Femur (tissue), 1 donor: ENCODE results near the gene USP5.

Experiments
- DNase-seq: peaks from one replicate; pipeline ENCODE4 v3.0.0-alpha.2; 2017

USP5 gene, protein sequence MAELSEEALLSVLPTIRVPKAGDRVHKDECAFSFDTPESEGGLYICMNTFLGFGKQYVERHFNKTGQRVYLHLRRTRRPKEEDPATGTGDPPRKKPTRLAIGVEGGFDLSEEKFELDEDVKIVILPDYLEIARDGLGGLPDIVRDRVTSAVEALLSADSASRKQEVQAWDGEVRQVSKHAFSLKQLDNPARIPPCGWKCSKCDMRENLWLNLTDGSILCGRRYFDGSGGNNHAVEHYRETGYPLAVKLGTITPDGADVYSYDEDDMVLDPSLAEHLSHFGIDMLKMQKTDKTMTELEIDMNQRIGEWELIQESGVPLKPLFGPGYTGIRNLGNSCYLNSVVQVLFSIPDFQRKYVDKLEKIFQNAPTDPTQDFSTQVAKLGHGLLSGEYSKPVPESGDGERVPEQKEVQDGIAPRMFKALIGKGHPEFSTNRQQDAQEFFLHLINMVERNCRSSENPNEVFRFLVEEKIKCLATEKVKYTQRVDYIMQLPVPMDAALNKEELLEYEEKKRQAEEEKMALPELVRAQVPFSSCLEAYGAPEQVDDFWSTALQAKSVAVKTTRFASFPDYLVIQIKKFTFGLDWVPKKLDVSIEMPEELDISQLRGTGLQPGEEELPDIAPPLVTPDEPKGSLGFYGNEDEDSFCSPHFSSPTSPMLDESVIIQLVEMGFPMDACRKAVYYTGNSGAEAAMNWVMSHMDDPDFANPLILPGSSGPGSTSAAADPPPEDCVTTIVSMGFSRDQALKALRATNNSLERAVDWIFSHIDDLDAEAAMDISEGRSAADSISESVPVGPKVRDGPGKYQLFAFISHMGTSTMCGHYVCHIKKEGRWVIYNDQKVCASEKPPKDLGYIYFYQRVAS

DNA sequence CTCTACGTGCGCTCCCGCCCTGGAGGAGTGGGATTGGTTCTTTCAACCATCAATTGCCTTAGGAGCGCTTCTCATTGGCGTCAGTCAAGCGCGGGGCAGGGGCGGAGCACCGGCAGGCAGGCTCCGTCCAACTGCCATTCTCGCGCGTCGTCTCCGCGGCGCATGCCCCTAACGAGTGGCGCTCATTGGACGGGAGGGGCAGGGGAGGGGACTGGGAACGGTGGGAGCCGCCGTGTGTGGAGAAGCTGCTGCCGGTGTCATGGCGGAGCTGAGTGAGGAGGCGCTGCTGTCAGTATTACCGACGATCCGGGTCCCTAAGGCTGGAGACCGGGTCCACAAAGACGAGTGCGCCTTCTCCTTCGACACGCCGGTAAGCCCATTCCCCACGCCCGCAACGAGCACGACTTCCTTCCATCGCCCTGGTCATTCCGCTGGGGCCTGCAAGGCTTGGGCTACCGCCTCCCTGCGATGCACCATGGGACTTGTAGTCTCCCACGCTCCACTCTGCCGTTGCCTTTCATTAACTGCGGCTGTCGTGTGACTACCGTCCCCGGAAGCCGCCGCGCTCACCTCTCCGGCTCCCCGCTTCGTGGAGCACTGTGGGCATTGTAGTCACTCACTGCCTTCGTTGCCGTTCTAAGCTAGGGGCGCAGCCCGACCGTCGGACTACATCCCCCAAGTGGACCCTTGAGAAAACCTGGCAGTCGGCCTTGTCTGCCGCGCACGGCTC, at the start of gene USP5:
TSS of gene USP5 (plus strand) at position 230 of the 730 bp plus-strand sequence. CDS start at position 260, 30 bp downstream.
- peak; percentile 100 for DNase-seq

DNA sequence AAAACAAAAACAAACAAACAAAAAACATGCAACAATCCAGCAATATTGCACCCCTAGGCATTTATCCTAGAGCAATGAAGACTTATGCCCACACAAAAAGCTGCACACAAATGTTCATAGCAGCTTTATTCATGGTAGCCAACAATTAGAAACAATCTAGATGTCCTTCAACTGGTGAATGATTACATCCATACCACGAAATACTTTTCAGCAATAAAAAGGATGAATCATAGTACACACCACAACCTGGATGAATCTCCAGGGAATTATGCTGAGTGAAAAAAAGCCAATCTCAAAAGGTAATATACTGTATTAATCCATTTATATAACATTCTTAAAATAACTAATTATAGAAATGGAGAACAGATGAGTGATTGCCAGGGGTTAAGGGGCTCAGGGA, 44.8 kb upstream of the USP5 start:
- DNase-seq, result no peak

DNA sequence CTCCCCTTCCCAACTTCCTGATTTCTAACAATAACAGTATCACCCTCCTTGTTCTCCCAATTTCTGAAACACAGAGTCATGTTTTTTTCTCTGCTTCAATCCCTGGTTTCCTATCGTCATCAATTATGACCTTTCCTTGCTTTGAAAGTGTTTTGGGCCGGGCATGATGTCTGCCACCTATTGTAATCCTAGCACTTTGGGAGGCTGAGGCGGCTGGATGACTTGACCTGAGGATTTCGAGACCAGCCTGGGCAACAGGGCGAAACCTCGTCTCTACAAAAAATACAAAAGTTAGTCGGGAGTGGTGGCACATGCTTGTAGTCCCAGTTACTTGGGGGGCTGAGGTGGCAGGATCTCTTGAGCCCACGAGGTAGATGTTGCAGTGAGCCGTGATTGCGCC, 42.9 kb upstream of the USP5 start:
- DNase-seq, result no peak

DNA sequence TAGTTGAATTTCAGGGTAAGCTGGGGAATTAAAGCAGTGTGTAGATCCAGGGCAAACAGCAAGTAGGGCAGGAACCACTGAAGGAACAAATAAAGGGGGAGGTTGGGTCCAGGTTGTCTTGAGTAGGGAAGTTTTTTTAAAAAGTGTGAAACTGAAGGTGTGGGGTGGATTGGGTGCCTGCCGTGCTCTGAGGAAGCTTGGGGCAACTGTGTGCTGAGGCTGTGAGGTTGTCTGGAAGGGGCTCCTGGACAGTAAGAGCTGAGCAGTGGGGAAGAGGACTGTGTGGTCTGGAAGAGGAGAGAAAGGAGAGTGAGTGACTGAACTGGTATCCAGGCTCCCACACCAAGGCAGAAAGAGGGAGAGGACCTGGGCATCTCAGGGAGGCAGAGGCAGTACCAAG, 41.2 kb upstream of the USP5 start:
- no peak for DNase-seq

DNA sequence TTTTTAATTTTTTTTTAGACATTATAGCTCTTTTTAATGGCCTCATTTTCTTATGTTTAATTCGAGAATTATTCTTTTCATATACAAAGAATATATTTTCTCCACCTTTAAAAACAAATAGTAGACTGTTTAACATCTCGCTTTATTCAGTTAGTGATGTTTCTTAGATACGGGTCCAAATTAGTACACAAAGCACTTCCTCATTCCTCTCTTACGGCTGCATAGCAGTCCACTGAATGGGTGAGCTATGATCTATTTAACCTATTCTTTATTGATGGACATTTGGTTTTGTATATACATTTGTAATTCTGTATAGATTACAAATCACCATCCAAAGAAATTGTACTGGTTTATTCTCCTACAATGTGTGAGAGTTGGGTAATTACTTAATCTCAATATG, 38.6 kb upstream of the USP5 start:
- no peak for DNase-seq

DNA sequence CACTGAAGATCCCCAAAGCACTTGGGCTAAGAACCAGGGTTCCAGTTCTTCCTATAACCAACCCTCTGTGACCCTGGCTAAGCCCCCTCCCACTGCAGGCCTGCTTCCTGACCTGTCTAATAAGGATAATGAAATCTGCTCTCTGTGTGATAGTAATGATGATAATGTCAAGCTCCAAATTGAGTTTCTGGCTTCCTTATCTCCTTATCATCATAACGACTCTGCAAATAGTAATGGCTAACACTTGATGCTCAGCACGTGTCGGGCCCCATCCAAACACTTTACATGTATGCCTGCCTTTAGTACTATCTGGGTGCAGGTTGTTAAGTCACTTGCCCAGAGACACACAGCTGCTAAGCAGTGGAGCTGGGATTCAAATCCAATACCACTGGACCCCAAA, 35.4 kb upstream of the USP5 start:
- no peak for DNase-seq

DNA sequence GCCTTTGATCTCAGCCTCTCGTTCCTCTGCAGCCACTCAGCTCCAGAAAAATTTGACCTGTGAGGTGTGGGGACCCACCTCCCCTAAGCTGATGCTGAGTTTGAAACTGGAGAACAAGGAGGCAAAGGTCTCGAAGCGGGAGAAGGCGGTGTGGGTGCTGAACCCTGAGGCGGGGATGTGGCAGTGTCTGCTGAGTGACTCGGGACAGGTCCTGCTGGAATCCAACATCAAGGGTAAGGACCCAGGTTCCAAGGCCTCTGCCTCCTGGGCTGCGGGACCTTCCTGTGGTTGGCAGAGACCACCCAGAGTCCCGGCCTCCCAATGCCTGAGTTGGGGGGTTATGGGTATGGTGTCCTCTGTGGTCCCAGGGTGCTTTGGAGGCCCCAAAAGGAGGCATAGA, 34.9 kb upstream of the USP5 start:
- no peak for DNase-seq

DNA sequence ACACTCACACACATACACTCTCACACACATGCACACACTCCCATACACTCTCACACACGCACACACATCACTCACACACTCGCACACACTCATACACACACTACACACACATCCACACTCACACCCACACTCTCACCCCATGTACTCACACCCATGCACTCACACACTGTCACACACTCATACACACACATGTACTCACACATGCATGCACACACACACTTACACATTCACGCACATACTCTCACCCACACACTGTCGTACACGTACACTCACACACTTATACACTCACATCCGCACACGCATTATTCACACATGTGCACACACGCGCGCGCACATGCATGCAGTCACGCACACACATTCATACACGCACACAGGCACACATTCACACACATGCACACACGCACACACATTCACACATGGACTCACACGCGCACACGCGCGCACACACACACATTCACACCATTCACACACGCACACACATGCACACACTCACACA, 34.2 kb upstream of the USP5 start:
- no peak for DNase-seq

DNA sequence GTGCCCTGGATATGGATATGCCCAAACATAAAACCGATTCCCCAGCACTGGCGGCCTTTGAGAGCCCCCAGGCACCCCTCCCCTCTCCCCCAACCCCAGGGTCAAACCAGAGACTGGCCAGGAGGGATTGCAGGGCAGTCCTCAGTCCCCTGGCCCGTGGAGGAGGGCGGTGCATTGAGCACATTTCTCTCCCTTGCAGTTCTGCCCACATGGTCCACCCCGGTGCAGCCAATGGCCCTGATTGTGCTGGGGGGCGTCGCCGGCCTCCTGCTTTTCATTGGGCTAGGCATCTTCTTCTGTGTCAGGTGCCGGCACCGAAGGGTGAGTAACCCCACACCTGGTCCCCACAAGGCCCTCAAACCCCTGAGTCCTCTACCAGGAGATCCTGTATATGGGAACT, 33.7 kb upstream of the USP5 start:
- no peak for DNase-seq

DNA sequence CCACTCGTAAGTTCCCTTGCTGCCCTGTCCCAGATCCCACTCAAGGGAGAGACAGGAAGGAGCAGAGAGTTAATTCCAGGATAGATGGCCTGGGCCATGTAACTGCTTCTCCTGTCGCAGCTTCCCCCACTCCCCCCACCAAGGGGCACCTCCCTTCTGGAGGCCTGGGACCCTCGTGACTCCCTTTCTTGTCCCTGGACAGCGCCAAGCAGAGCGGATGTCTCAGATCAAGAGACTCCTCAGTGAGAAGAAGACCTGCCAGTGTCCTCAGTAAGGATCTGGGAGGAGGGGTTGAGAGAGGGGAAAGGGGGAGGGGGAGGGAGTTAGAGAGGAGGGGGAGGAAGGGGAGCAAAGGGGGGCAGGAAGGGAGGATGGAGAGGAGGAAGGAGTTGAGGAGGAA, 33.3 kb upstream of the USP5 start:
- no peak for DNase-seq

DNA sequence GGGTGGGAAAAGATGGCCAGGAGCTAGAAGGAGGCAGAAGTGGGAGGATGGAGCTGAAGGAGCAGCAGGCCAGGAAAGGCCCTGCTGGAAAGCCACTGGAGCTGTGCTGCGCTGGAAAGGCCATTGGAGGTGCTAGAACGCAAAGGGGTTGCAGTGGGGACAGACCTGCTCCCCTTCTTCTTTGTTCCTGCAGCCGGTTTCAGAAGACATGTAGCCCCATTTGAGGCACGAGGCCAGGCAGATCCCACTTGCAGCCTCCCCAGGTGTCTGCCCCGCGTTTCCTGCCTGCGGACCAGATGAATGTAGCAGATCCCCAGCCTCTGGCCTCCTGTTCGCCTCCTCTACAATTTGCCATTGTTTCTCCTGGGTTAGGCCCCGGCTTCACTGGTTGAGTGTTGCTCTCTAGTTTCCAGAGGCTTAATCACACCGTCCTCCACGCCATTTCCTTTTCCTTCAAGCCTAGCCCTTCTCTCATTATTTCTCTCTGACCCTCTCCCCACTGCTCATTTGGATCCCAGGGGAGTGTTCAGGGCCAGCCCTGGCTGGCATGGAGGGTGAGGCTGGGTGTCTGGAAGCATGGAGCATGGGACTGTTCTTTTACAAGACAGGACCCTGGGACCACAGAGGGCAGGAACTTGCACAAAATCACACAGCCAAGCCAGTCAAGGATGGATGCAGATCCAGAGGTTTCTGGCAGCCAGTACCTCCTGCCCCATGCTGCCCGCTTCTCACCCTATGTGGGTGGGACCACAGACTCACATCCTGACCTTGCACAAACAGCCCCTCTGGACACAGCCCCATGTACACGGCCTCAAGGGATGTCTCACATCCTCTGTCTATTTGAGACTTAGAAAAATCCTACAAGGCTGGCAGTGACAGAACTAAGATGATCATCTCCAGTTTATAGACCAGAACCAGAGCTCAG, 32.6 kb upstream of the USP5 start:
- no peak for DNase-seq

DNA sequence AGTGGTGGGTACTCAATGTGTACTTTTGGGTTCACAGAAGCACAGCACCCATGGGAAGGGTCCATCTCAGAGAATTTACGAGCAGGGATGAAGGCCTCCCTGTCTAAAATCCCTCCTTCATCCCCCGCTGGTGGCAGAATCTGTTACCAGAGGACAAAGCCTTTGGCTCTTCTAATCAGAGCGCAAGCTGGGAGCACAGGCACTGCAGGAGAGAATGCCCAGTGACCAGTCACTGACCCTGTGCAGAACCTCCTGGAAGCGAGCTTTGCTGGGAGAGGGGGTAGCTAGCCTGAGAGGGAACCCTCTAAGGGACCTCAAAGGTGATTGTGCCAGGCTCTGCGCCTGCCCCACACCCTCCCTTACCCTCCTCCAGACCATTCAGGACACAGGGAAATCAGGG, 31.8 kb upstream of the USP5 start:
- no peak for DNase-seq

DNA sequence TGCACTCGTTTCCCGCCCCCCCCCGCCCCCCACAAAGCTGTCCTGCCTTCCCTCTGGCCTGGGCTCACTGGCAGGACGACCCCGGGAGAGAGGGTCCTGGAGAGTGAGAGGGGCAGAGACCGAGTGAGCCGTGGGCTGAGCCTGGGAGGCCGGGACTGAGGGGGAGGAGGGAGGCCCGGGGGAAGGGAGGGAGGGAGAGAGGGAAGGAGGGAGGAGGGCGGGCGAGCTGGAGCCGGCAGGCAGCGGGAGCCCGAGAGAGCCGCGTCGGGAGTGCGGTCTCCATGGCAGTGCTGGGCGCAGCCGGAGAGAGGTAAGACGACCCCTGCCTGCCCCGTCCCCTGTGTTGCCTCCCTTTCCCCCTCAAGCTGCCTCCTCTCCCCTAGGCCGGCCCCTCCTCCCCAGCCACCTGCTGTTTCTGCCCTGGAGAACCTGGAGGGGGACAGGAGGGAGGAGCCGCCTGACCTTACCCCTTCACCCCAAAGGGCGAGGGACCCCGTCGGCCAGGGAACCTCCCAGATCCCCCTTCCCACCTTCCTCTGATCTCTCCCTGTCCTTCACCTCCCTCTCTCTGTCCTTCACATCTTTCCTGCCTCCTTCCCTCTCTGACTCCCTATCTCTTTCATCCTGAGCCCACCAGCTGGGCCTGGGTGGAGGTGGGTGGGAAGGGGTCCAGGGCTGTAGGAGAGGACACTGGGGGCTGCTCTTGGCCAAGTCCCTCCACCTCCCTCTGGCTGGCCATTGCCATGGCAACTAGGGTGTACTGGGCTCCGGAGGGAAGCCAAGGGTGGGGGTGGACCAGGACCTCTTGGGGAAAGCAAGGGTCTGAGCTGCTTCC, 30.1 kb upstream of the USP5 start, which contains the start of gene GPR162:
TSS of gene GPR162 (plus strand) at position 231 of the 835 bp plus-strand sequence. CDS start 2,078 bp downstream, outside the sequence.
- DNase-seq, result peak; percentile 84

DNA sequence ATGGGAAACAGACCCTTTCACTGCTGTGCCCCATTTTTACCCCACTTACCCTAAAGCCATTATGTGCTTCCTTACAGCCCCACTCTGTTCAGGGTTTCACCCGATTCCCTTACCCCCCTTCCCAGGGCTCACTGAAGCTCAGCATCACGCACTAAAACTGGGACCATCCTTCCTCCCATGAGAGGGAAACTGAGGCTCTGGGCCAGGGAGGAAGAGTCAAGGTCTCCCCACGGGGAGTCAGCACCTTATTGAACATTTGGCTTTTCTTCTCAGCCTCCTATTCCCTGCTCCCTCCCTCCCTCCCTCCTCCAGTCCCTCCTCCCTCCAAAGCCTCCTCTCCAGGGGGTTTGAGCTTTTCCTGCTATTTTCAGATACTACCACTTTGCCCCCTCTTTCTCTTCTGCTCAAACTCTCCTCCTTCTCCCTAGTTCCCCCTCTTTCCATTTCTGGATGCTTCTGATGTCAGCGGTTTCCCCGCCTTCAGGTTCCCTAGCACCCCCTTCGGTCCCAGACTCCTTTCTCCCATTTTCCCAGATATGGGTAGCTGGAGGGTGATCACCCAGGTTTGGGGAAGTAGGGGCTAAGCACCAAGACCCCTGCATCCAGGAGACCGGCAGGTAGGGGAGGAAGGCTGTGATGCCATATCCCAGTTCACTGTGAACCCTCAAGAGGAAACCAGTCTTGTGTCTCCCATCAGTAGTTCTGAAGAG, 29.4 kb upstream of the USP5 start:
- DNase-seq, result no peak

DNA sequence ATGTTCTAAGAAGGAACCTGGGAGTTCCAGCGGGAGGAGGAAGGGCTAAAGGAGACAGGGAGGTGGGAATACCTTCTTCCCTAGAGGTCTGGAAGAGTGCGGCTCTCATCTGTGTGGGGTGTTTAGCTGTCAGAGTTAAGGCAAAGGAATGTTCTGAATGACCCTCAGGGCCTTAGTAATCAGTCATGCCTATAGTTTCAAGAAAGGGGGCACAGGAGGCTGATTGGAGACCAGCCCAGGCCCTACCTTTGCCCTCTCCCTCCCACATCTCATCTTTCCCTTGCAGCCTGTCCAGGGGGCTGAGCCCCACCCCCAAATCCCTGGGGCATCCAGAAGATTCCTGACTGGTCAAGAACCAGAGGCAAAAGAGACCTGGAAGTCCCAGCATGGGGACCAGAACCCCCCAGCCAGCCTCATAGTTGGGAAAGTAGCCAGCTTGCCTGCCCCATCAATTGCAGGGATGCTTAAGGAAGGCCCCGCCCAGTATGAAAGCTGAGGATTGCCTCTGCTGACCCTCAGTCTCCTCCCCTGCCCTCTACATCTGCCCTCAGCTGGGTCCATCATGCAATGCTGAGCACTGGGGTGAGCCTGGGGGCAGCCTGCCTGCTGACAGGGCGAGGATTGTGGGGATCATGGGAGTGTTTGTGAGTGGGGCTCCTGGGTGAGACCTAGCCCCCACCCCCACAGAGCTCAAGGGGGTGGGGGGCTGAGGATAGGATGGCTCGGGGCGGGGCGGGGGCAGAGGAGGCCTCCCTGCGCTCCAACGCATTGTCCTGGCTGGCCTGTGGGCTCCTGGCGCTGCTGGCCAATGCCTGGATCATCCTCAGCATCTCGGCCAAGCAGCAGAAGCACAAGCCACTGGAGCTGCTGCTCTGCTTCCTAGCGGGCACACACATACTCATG, 28.5 kb upstream of the USP5 start:
- no peak for DNase-seq

DNA sequence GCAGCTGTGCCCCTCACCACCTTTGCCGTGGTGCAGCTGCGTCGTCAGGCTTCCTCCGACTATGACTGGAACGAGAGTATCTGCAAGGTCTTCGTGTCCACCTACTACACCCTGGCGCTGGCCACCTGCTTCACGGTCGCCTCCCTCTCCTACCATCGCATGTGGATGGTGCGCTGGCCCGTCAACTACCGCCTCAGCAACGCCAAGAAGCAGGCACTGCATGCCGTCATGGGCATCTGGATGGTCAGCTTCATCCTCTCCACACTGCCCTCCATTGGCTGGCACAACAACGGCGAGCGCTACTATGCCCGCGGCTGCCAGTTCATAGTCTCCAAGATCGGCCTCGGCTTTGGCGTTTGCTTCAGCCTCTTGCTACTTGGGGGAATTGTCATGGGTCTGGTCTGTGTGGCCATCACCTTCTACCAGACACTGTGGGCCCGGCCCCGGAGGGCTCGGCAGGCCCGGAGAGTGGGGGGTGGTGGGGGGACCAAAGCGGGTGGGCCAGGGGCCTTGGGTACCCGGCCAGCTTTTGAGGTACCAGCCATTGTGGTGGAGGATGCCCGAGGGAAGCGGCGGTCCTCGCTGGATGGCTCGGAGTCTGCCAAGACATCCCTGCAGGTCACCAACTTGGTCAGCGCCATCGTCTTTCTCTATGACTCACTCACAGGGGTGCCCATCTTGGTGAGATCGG, 27.7 kb upstream of the USP5 start:
- no peak for DNase-seq

DNA sequence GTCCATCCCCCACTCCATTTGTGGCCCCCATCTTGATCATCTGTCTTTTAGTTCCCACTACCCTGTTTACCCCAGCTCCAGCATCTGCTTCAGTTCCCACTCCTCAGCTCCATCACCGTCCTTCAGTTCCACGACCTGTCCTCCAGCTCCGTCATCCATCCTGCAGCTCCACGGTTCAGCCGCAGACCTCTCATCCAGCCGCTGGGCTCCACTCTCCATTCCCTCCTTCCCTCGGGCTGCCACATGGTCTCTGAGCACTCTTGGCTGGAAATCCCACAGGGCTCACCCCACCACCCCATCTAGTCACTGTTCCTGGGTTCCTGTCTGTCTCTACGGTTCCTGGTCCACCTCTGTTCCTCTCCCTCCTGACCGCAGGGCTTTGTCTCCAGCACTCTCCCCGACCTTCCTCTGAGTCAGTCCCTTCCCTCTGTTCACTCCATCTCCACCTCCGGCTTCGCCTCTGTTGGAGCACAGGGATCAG, 27.0 kb upstream of the USP5 start:
- no peak for DNase-seq

DNA sequence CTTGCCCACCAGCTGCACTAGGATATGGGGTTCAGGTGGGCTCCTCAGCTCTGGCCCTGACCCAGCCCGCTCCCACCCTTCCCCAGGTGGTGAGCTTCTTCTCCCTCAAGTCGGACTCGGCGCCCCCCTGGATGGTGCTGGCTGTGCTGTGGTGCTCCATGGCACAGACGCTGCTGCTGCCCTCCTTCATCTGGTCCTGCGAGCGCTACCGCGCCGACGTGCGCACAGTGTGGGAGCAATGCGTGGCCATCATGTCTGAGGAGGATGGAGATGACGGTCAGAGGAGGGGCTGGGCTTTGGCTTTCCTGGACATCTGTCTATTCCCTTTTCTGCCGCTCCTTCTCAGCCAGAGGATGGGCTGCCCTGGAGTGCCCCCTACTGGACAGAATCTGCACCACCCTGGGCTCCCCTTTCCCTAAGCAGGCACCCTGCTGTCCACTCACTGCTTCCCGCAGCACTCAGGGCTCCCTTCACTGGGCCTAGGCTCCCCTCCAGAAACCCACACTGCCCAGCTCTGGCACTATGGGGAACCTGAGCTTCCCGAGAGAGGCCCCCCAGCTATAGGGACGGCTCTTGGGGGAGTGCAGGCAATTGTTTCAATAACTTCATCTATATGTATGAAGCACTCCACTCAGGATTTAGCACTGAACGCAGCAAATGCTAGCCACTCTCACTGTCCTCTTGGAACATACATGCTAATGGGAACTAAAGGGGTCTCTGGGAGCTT, 26.4 kb upstream of the USP5 start:
- peak; percentile 94 for DNase-seq
